Neutrophil (primary cell): Measurements from ENCODE around the gene OTUD7B.
A peak's percentile ranks its signal among the peaks of the same experiment; 100 is the strongest.
"Not testable (repeated sequence)": the region's sequence is repeated elsewhere in the genome, so short reads cannot be mapped to it uniquely, and the experiment has no call there.

Experiments used
- H3K27ac ChIP-seq: fragments of 200-600 bp; sonication (generic); 2 replicates; pipeline ENCODE4 v1.5.1; 2016; ENCODE audit warnings: mild to moderate bottlenecking, moderate library complexity
- H3K27me3 ChIP-seq: fragments of 200-600 bp; sonication (generic); 2 replicates; pipeline ENCODE4 v1.6.0; 2016; ENCODE audit warnings: mild to moderate bottlenecking
- H3K36me3 ChIP-seq: fragments of 200-600 bp; sonication (generic); 2 replicates; pipeline ENCODE4 v1.5.1; 2017
- H3K4me1 ChIP-seq, 2 experiments: fragments of 200-600 bp in 1 of 2; sonication (generic) in 1 of 2; 1 replicate in 1 of 2; 2 replicates in 1 of 2; pipeline versions ENCODE4 v1.5.1 to v1.6.1; 2013 to 2016; ENCODE audit warnings: low read depth in 1 of 2, low read length in 1 of 2, mild to moderate bottlenecking in 1 of 2, moderate library complexity in 1 of 2; ENCODE audit not compliant: control insufficient read depth in 1 of 2, insufficient read depth in 1 of 2
- H3K4me3 ChIP-seq, 2 experiments: fragments of 200-600 bp in 1 of 2; sonication (generic) in 1 of 2; 1 replicate in 1 of 2; 2 replicates in 1 of 2; pipeline ENCODE4 v1.5.1; 2013 to 2016; ENCODE audit warnings: low read depth in 1 of 2, low read length in 1 of 2, mild to moderate bottlenecking in 1 of 2, moderate library complexity in 1 of 2
- H3K9me3 ChIP-seq: fragments of 200-600 bp; sonication (generic); 2 replicates; pipeline ENCODE4 v1.5.1; 2016
- TF ChIP-seq, protein P1 (sequence below): fragments of 200-600 bp; sonication (generic); IDR thresholded peaks from 2 replicates; pipeline ENCODE4 v1.5.1; 2016; ENCODE audit warnings: antibody characterized with exemption

OTUD7B gene

DNA sequence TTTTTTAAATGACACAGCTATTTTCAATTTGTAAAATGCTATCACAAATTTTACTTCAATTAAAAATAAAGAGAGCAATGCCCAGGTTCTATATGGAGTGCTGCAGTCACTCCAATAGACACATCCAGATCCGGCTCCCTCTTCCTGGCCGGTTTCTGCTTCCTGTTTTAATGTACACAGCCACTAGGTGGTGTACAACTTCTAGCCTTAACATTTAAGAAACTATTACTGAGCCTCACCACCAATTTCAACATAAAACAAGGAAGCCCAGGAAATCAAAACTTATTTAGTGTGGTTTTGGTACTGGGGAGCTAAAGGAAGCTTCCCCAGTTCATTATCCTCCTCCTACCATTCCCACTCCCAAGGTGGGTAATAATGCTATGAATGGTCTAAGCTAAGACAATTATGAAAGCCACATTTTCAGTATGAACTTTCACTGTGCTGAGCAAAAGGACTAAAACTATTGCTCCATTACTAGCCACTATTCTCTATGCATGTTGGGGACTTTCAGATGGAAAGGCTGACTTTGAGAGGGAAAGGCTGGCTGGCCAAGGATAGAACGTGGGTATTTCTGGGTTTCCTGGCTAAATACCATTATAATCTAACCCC, 48.4 kb downstream of the OTUD7B start:
- TF ChIP-seq, protein P1, sequence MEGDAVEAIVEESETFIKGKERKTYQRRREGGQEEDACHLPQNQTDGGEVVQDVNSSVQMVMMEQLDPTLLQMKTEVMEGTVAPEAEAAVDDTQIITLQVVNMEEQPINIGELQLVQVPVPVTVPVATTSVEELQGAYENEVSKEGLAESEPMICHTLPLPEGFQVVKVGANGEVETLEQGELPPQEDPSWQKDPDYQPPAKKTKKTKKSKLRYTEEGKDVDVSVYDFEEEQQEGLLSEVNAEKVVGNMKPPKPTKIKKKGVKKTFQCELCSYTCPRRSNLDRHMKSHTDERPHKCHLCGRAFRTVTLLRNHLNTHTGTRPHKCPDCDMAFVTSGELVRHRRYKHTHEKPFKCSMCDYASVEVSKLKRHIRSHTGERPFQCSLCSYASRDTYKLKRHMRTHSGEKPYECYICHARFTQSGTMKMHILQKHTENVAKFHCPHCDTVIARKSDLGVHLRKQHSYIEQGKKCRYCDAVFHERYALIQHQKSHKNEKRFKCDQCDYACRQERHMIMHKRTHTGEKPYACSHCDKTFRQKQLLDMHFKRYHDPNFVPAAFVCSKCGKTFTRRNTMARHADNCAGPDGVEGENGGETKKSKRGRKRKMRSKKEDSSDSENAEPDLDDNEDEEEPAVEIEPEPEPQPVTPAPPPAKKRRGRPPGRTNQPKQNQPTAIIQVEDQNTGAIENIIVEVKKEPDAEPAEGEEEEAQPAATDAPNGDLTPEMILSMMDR: peak; percentile 68
- Histone ChIP-seq H3K4me1 (peaks cover 3 to 9% of the 10 kb centered on the region in 2 experiments), H3K4me3 (no peak overlapping the region), H3K27ac (no peak overlapping the region), H3K36me3 (no peaks in the 10 kb centered on the region), H3K27me3 (peaks cover 68% of the 10 kb centered on the region), H3K9me3 (no peaks in the 10 kb centered on the region)

DNA sequence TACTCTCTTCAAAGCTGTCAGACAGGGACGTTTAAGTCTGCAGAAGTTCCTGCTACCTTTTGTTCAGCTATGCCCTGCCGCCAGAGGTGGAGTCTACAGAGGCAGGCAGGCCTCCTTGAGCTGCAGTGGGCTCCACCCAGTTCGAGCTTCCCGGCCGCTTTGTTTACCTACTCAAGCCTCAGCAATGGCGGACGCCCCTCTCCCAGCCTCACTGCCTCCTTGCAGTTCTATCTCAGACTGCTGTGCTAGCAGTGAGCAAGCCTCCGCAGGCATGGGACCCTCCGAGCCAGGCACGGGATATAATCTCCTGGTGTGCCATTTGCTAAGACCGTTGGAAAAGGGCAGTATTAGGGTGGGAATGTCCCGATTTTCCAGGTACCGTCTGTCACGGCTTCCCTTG, 53.0 kb downstream of the OTUD7B start:
- H3K27ac ChIP-seq, H3K9me3 ChIP-seq, H3K36me3 ChIP-seq, H3K4me1 ChIP-seq, H3K4me3 ChIP-seq: not testable (repeated sequence)
- peaks cover 45% of the 10 kb centered on the region for H3K27me3 ChIP-seq

DNA sequence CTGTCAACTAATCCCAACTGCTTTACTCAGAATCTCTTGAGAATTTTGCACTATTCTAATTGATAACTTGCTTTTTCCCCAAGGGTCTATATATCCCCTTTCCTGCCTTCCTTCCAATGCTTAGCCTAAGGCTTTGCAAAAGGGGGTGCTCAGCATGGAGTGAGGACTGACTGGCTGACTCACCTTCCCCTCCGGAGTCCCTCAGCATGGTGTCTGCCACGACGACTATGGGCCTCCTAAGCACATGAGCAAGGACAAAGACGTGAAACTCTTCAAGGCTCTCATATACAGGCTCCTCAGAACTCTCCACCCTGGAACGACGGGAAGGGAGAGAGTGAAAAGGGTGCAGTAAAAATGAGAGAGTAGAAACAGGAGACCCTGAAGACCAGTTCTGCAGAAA, 60.6 kb downstream of the OTUD7B start:
- Histone ChIP-seq H3K27me3 (peaks cover 28% of the 10 kb centered on the region), H3K9me3 (no peaks in the 10 kb centered on the region), H3K4me1 (no peaks in the 10 kb centered on the region), H3K27ac (no peak overlapping the region), H3K4me3 (no peak overlapping the region), H3K36me3 (no peaks in the 10 kb centered on the region)
- TF ChIP-seq, protein P1: no peak

DNA sequence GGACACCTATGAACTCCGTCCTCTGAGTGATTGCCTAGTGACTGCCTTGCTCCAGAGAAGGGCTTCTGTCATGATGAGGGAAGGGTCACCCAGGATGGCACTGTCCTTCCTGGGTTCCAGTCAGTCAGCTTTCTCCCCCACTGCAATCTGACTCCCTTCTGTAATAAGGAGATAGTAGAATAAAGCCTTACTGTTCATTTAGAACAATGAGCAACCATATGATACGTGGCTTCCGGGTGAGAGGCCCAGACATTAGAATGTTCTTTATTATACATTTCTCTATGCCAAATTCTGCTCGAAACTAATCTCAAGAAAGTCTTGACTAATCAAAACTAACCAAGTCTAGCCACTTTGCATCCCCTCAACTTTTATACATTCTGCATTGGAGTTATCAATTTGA, 65.3 kb downstream of the OTUD7B start:
- Histone ChIP-seq H3K9me3 (no peaks in the 10 kb centered on the region), H3K4me3 (no peak overlapping the region), H3K36me3 (no peaks in the 10 kb centered on the region), H3K27me3 (peaks cover 47% of the 10 kb centered on the region), H3K4me1 (no peaks in the 10 kb centered on the region), H3K27ac (no peak overlapping the region)
- TF ChIP-seq, protein P1: no peak

DNA sequence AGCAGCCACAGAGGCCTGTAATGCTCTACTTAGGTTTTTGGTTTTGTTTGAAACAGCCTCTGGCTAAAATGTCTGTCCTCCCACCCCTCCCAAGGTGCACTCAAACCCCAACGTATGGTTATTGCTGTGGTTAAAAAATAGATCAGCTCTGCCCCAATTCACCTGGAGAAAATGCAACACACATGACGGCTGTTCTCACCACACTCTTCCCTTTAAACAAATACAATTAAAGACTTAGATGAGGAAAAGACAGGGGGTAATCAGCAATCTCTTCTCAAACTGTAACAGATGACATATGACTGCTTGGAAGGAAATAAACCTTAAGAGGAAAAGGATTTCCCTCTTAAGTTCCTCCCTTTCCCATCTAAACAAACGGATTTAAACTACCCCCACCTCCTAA, 67.6 kb downstream of the OTUD7B start:
- Histone ChIP-seq H3K9me3 (no peaks in the 10 kb centered on the region), H3K4me1 (no peaks in the 10 kb centered on the region), H3K4me3 (no peak overlapping the region), H3K27ac (no peak overlapping the region), H3K36me3 (no peaks in the 10 kb centered on the region), H3K27me3 (peaks cover 41% of the 10 kb centered on the region)
- TF ChIP-seq, protein P1: no peak

DNA sequence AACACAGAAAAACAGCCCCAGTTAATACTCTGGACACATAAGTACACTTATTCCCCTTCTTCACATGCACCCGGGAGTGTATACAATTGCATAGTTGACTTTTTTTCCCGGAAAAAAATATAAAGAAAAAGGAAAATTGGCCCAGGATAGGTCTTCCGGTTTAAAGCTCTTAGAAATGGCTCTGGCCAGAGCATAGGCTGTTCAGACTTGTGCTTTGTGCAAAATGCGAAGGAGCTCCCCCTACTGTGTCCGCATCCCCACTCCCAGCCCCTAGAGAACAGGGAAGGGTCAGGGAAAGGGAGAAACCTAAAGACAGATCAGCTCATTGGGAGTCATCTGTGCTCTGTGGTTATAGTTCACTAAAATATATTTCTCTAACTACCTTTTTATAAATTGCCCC, 68.3 kb downstream of the OTUD7B start:
- H3K9me3 ChIP-seq: no peaks in the 10 kb centered on the region
- no peak overlapping the region for H3K4me3 ChIP-seq
- peaks cover 36% of the 10 kb centered on the region for H3K27me3 ChIP-seq
- no peaks in the 10 kb centered on the region for H3K36me3 ChIP-seq
- TF ChIP-seq, protein P1: no peak
- no peak overlapping the region for H3K27ac ChIP-seq
- no peaks in the 10 kb centered on the region for H3K4me1 ChIP-seq
